Measurements from ENCODE around the gene RPL32.
"Not testable (repeated sequence)": the region's sequence is repeated elsewhere in the genome, so short reads cannot be mapped to it uniquely, and the experiment has no call there.

Gene RPL32

GRCh38 chr3:12797124-12797891, 44.1 kb downstream of the RPL32 start:
- Histone ChIP-seq H3K27ac (ENCODE audit: insufficient read depth, low read length, poor library complexity, severe bottlenecking) (no peak overlapping the region), H3K27me3 (replicated peaks; ENCODE audit: control insufficient read depth, insufficient read depth, low read length, poor library complexity, severe bottlenecking) (no peaks in the 10 kb centered on the region), H3K36me3 (ENCODE audit: control insufficient read depth, insufficient read depth, low read length) (no peaks in the 10 kb centered on the region), H3K4me1 (ENCODE audit: control insufficient read depth, insufficient read depth, low read length, poor library complexity, severe bottlenecking) (peaks cover 8% of the 10 kb centered on the region), H3K4me3 (ENCODE audit: insufficient read depth, low read depth, low read length, poor library complexity, severe bottlenecking) (peak overlapping the region; percentile 64), H3K9me3 (ENCODE audit: control insufficient read depth, low read length) (no peaks in the 10 kb centered on the region)
- no peak for DNase-seq

GRCh38 chr3:12796171-12797123, 44.9 kb downstream of the RPL32 start, which contains the start of gene CAND2:
Gene CAND2, plus strand, starts transcription at chr3:12796680. Its CDS starts 41 bp downstream, at chr3:12796721.
- H3K4me1 ChIP-seq (ENCODE audit: control insufficient read depth, insufficient read depth, low read length, poor library complexity, severe bottlenecking), result peaks cover 8% of the 10 kb centered on the region
- H3K9me3 ChIP-seq (ENCODE audit: control insufficient read depth, low read length), result no peaks in the 10 kb centered on the region
- no peak for DNase-seq
- H3K4me3 ChIP-seq (ENCODE audit: insufficient read depth, low read depth, low read length, poor library complexity, severe bottlenecking), result peak within 1 kb of the TSS; percentile 64
- peak within 1 kb of the TSS; percentile 25 for H3K27ac ChIP-seq (ENCODE audit: insufficient read depth, low read length, poor library complexity, severe bottlenecking)
- H3K36me3 ChIP-seq (ENCODE audit: control insufficient read depth, insufficient read depth, low read length), result no peaks in the 10 kb centered on the region
- H3K27me3 ChIP-seq (replicated peaks; ENCODE audit: control insufficient read depth, insufficient read depth, low read length, poor library complexity, severe bottlenecking), result no peaks in the 10 kb centered on the region

GRCh38 chr3:12793701-12794100, 47.7 kb downstream of the RPL32 start:
- Histone ChIP-seq H3K27ac (ENCODE audit: insufficient read depth, low read length, poor library complexity, severe bottlenecking) (no peak overlapping the region), H3K4me3 (ENCODE audit: insufficient read depth, low read depth, low read length, poor library complexity, severe bottlenecking) (no peak overlapping the region), H3K27me3 (replicated peaks; ENCODE audit: control insufficient read depth, insufficient read depth, low read length, poor library complexity, severe bottlenecking) (no peaks in the 10 kb centered on the region), H3K9me3 (ENCODE audit: control insufficient read depth, low read length) (no peaks in the 10 kb centered on the region), H3K36me3 (ENCODE audit: control insufficient read depth, insufficient read depth, low read length) (no peaks in the 10 kb centered on the region), H3K4me1 (ENCODE audit: control insufficient read depth, insufficient read depth, low read length, poor library complexity, severe bottlenecking) (peaks cover 8% of the 10 kb centered on the region)
- no peak for DNase-seq

- no peak overlapping the region for H3K27ac ChIP-seq (ENCODE audit: insufficient read depth, low read length, poor library complexity, severe bottlenecking)
- H3K36me3 ChIP-seq (ENCODE audit: control insufficient read depth, insufficient read depth, low read length), result no peaks in the 10 kb centered on the region
- no peak overlapping the region for H3K4me3 ChIP-seq (ENCODE audit: insufficient read depth, low read depth, low read length, poor library complexity, severe bottlenecking)
- no peak for DNase-seq
- peaks cover 5% of the 10 kb centered on the region for H3K4me1 ChIP-seq (ENCODE audit: control insufficient read depth, insufficient read depth, low read length, poor library complexity, severe bottlenecking)
- H3K9me3 ChIP-seq (ENCODE audit: control insufficient read depth, low read length), result no peaks in the 10 kb centered on the region
- H3K27me3 ChIP-seq (replicated peaks; ENCODE audit: control insufficient read depth, insufficient read depth, low read length, poor library complexity, severe bottlenecking), result no peaks in the 10 kb centered on the region
Measured at GRCh38 chr3:12791430-12791829, 49.9 kb downstream of the RPL32 start.

- H3K4me1 ChIP-seq (ENCODE audit: control insufficient read depth, insufficient read depth, low read length, poor library complexity, severe bottlenecking); H3K36me3 ChIP-seq (ENCODE audit: control insufficient read depth, insufficient read depth, low read length); H3K27me3 ChIP-seq (replicated peaks; ENCODE audit: control insufficient read depth, insufficient read depth, low read length, poor library complexity, severe bottlenecking); DNase-seq; H3K9me3 ChIP-seq (ENCODE audit: control insufficient read depth, low read length); H3K4me3 ChIP-seq (ENCODE audit: insufficient read depth, low read depth, low read length, poor library complexity, severe bottlenecking); H3K27ac ChIP-seq (ENCODE audit: insufficient read depth, low read length, poor library complexity, severe bottlenecking): not testable (repeated sequence)
Measured at GRCh38 chr3:12787967-12788690, 53.2 kb downstream of the RPL32 start.

GRCh38 chr3:12787346-12787745, 54.0 kb downstream of the RPL32 start:
- H3K9me3 ChIP-seq (ENCODE audit: control insufficient read depth, low read length); H3K27ac ChIP-seq (ENCODE audit: insufficient read depth, low read length, poor library complexity, severe bottlenecking); H3K27me3 ChIP-seq (replicated peaks; ENCODE audit: control insufficient read depth, insufficient read depth, low read length, poor library complexity, severe bottlenecking); H3K36me3 ChIP-seq (ENCODE audit: control insufficient read depth, insufficient read depth, low read length); H3K4me1 ChIP-seq (ENCODE audit: control insufficient read depth, insufficient read depth, low read length, poor library complexity, severe bottlenecking); H3K4me3 ChIP-seq (ENCODE audit: insufficient read depth, low read depth, low read length, poor library complexity, severe bottlenecking): not testable (repeated sequence)
- DNase-seq, result peak; percentile 9 to 27 (median 13)

- no peak for DNase-seq
- no peak overlapping the region for H3K27ac ChIP-seq (ENCODE audit: insufficient read depth, low read length, poor library complexity, severe bottlenecking)
- H3K36me3 ChIP-seq (ENCODE audit: control insufficient read depth, insufficient read depth, low read length), result no peaks in the 10 kb centered on the region
- H3K9me3 ChIP-seq (ENCODE audit: control insufficient read depth, low read length), result no peaks in the 10 kb centered on the region
- H3K27me3 ChIP-seq (replicated peaks; ENCODE audit: control insufficient read depth, insufficient read depth, low read length, poor library complexity, severe bottlenecking), result no peaks in the 10 kb centered on the region
- no peak overlapping the region for H3K4me3 ChIP-seq (ENCODE audit: insufficient read depth, low read depth, low read length, poor library complexity, severe bottlenecking)
- H3K4me1 ChIP-seq (ENCODE audit: control insufficient read depth, insufficient read depth, low read length, poor library complexity, severe bottlenecking), result no peaks in the 10 kb centered on the region
Measured at GRCh38 chr3:12785096-12785495, 56.3 kb downstream of the RPL32 start.

Measured in effector memory CD4-positive, alpha-beta T cell (primary cell).